HEK293T (cell line): ENCODE data around the gene CAMKV.

Experiments
- ARNT ChIP-seq: fragments of 450-650 bp; IDR thresholded peaks from 2 replicates; pipeline ENCODE4 v1.6.1; 2017; ENCODE audit warnings: mild to moderate bottlenecking
- BHLHE40 ChIP-seq: fragments of 450-650 bp; IDR thresholded peaks from 2 replicates; pipeline ENCODE4 v1.6.1; 2016; ENCODE audit warnings: mild to moderate bottlenecking, moderate library complexity, borderline replicate concordance
- CTBP1 ChIP-seq: fragments of 450-650 bp; IDR thresholded peaks from 2 replicates; pipeline ENCODE4 v1.6.1; 2016; ENCODE audit warnings: borderline replicate concordance
- ELF4 ChIP-seq: fragments of 450-650 bp; IDR thresholded peaks from 2 replicates; pipeline ENCODE4 v1.6.1; 2017; ENCODE audit warnings: antibody characterized with exemption
- FOXA1 ChIP-seq: fragments of 450-650 bp; IDR thresholded peaks from 2 replicates; pipeline ENCODE4 v1.6.1; 2016; ENCODE audit warnings: mild to moderate bottlenecking
- FOXK2 ChIP-seq: fragments of 450-650 bp; IDR thresholded peaks from 2 replicates; pipeline ENCODE4 v1.6.1; 2016; ENCODE audit warnings: mild to moderate bottlenecking
- FOXM1 ChIP-seq: fragments of 450-650 bp; IDR thresholded peaks from 2 replicates; pipeline ENCODE4 v1.6.1; 2017; ENCODE audit warnings: mild to moderate bottlenecking, borderline replicate concordance
- HDGF ChIP-seq: fragments of 450-650 bp; IDR thresholded peaks from 2 replicates; pipeline ENCODE4 v1.6.1; 2017; ENCODE audit warnings: antibody characterized with exemption, borderline replicate concordance
- LEF1 ChIP-seq: fragments of 450-650 bp; IDR thresholded peaks from 2 replicates; pipeline ENCODE4 v1.6.1; 2017; ENCODE audit warnings: mild to moderate bottlenecking, borderline replicate concordance
- NFRKB ChIP-seq: fragments of 450-650 bp; IDR thresholded peaks from 2 replicates; pipeline ENCODE4 v1.6.1; 2016; ENCODE audit warnings: mild to moderate bottlenecking, moderate library complexity
- SP1 ChIP-seq: fragments of 450-650 bp; IDR thresholded peaks from 2 replicates; pipeline ENCODE4 v1.6.1; 2017
- TARDBP ChIP-seq: fragments of 450-650 bp; IDR thresholded peaks from 2 replicates; pipeline ENCODE4 v1.6.1; 2016
- TF ChIP-seq, protein P1 (sequence below): fragments of 450-650 bp; IDR thresholded peaks from 2 replicates; pipeline ENCODE4 v1.6.1; 2016

GRCh38 chr3:49844464-49845183 lies 25.1 kb downstream of the CAMKV start:
- no peak for TF ChIP-seq TARDBP
- TF ChIP-seq ELF4 = no peak
- TF ChIP-seq FOXM1 = no peak
- TF ChIP-seq FOXK2 = no peak
- no peak for TF ChIP-seq FOXA1
- no peak for TF ChIP-seq BHLHE40
- no peak for TF ChIP-seq ARNT
- TF ChIP-seq SP1 = no peak
- no peak for TF ChIP-seq NFRKB
- TF ChIP-seq, protein P1, sequence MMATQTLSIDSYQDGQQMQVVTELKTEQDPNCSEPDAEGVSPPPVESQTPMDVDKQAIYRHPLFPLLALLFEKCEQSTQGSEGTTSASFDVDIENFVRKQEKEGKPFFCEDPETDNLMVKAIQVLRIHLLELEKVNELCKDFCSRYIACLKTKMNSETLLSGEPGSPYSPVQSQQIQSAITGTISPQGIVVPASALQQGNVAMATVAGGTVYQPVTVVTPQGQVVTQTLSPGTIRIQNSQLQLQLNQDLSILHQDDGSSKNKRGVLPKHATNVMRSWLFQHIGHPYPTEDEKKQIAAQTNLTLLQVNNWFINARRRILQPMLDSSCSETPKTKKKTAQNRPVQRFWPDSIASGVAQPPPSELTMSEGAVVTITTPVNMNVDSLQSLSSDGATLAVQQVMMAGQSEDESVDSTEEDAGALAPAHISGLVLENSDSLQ = no peak
- no peak for TF ChIP-seq LEF1
- TF ChIP-seq CTBP1 = no peak
- no peak for TF ChIP-seq HDGF
